ENCODE data around the gene ZNF780B. TPM values are rescaled to one million over a fixed set of nuclear protein-coding genes. Genes with fewer than 3 reads are reported as not detected.

ZNF780B gene
- total RNA-seq, 2 donors from 2014 or later: 30.7 to 35.2 TPM

- ATAC-seq: no peak
- H3K27me3 Mint-ChIP-seq: no peaks in the 10 kb centered on the region
- H3K9me3 Mint-ChIP-seq: peaks cover 36% of the 10 kb centered on the region
- H3K27ac Mint-ChIP-seq: no peak overlapping the region
- H3K4me1 Mint-ChIP-seq (ENCODE audit: low read depth in 2 of 2): no peaks in the 10 kb centered on the region
- DNase-seq (ENCODE audit: low spot score): no peak
- H3K4me3 Mint-ChIP-seq: no peak overlapping the region
- H3K36me3 Mint-ChIP-seq: peaks cover 62% of the 10 kb centered on the region
Observed at GRCh38 chr19:40023969-40024368, 32.1 kb downstream of the ZNF780B start.

GRCh38 chr19:40013991-40014390 lies 42.0 kb downstream of the ZNF780B start:
- Mint-ChIP-seq H3K27ac (no peak overlapping the region), H3K4me1 (ENCODE audit: low read depth in 2 of 2) (no peaks in the 10 kb centered on the region), H3K9me3 (peaks cover 18% of the 10 kb centered on the region), H3K4me3 (no peak overlapping the region), H3K36me3 (peaks cover 60% of the 10 kb centered on the region), H3K27me3 (no peaks in the 10 kb centered on the region)
- no peak for ATAC-seq
- DNase-seq (ENCODE audit: low spot score): no peak

- Mint-ChIP-seq H3K27ac (no peak overlapping the region), H3K9me3 (peaks cover 13% of the 10 kb centered on the region), H3K36me3 (peaks cover 68% of the 10 kb centered on the region), H3K4me1 (ENCODE audit: low read depth in 2 of 2) (no peaks in the 10 kb centered on the region), H3K27me3 (no peaks in the 10 kb centered on the region), H3K4me3 (no peak overlapping the region)
- no peak for ATAC-seq
- no peak for DNase-seq (ENCODE audit: low spot score)
Observed at GRCh38 chr19:40009674-40010073, 46.4 kb downstream of the ZNF780B start.

- Mint-ChIP-seq H3K27ac (no peak overlapping the region), H3K4me3 (no peak overlapping the region), H3K27me3 (no peaks in the 10 kb centered on the region), H3K9me3 (peaks cover 3% of the 10 kb centered on the region), H3K4me1 (ENCODE audit: low read depth in 2 of 2) (no peaks in the 10 kb centered on the region), H3K36me3 (peaks cover 35% of the 10 kb centered on the region)
- no peak for DNase-seq (ENCODE audit: low spot score)
- ATAC-seq: no peak
Observed at GRCh38 chr19:40006273-40006691, 49.7 kb downstream of the ZNF780B start.

- ATAC-seq (no peak), DNase-seq (ENCODE audit: low spot score) (no peak)
- Mint-ChIP-seq H3K4me1 (ENCODE audit: low read depth in 2 of 2) (no peaks in the 10 kb centered on the region), H3K36me3 (peaks cover 34% of the 10 kb centered on the region), H3K27me3 (no peaks in the 10 kb centered on the region), H3K4me3 (no peak overlapping the region), H3K9me3 (peaks cover 3% of the 10 kb centered on the region), H3K27ac (no peak overlapping the region)
Observed at GRCh38 chr19:40005691-40006272, 50.2 kb downstream of the ZNF780B start.

- Mint-ChIP-seq H3K4me3 (peak overlapping the region; percentile 98), H3K36me3 (peaks cover 14% of the 10 kb centered on the region), H3K27me3 (no peaks in the 10 kb centered on the region), H3K4me1 (ENCODE audit: low read depth in 2 of 2) (peaks cover 19 to 36% of the 10 kb centered on the region in 2 donors), H3K9me3 (peaks cover 6% of the 10 kb centered on the region), H3K27ac (peak overlapping the region; percentile 93 to 94)
- no peak for ATAC-seq
- DNase-seq (ENCODE audit: low spot score): no peak
Observed at GRCh38 chr19:39998501-39998900, 57.5 kb downstream of the ZNF780B start.

GRCh38 chr19:39997638-39998216 lies 58.3 kb downstream of the ZNF780B start:
- DNase-seq (ENCODE audit: low spot score) (no peak), ATAC-seq (peak in 1 of 2 donors; percentile 25)
- Mint-ChIP-seq H3K36me3 (peaks cover 20% of the 10 kb centered on the region), H3K4me1 (ENCODE audit: low read depth in 2 of 2) (peaks cover 23 to 41% of the 10 kb centered on the region in 2 donors), H3K4me3 (peak overlapping the region; percentile 98), H3K9me3 (peaks cover 10% of the 10 kb centered on the region), H3K27me3 (no peaks in the 10 kb centered on the region), H3K27ac (peak overlapping the region; percentile 93 to 94)

- Mint-ChIP-seq H3K9me3 (peaks cover 11% of the 10 kb centered on the region), H3K4me3 (peak within 1 kb of the TSS; percentile 98), H3K4me1 (ENCODE audit: low read depth in 2 of 2) (peaks cover 24 to 46% of the 10 kb centered on the region in 2 donors), H3K27me3 (no peaks in the 10 kb centered on the region), H3K36me3 (peaks cover 21% of the 10 kb centered on the region), H3K27ac (peak within 1 kb of the TSS; percentile 93 to 94)
- DNase-seq (ENCODE audit: low spot score) (peak; percentile 94), ATAC-seq (peak; percentile 96 to 97)
Observed at GRCh38 chr19:39996811-39997637, 59.0 kb downstream of the ZNF780B start, which contains the start of gene ZNF546. Gene ZNF546 (plus strand): TSS chr19:39997060. CDS start chr19:39998327, 1,267 bp downstream.

GRCh38 chr19:39996218-39996810 lies 59.7 kb downstream of the ZNF780B start:
- Mint-ChIP-seq H3K4me3 (peak overlapping the region; percentile 98), H3K27ac (peak overlapping the region; percentile 93 to 94), H3K27me3 (no peaks in the 10 kb centered on the region), H3K36me3 (peaks cover 21% of the 10 kb centered on the region), H3K9me3 (peaks cover 11% of the 10 kb centered on the region), H3K4me1 (ENCODE audit: low read depth in 2 of 2) (peaks cover 24 to 47% of the 10 kb centered on the region in 2 donors)
- DNase-seq (ENCODE audit: low spot score) (no peak), ATAC-seq (peak; percentile 69 to 76)

GRCh38 chr19:39995794-39996193 lies 60.2 kb downstream of the ZNF780B start:
- Mint-ChIP-seq H3K27ac (peak overlapping the region; percentile 93 to 94), H3K9me3 (peaks cover 11% of the 10 kb centered on the region), H3K4me3 (peak overlapping the region; percentile 98), H3K36me3 (peaks cover 21% of the 10 kb centered on the region), H3K27me3 (no peaks in the 10 kb centered on the region), H3K4me1 (ENCODE audit: low read depth in 2 of 2) (peaks cover 24 to 47% of the 10 kb centered on the region in 2 donors)
- DNase-seq (ENCODE audit: low spot score): no peak
- ATAC-seq: no peak

- Mint-ChIP-seq H3K9me3 (peaks cover 11% of the 10 kb centered on the region), H3K27me3 (no peaks in the 10 kb centered on the region), H3K36me3 (peaks cover 21% of the 10 kb centered on the region), H3K27ac (no peak overlapping the region), H3K4me1 (ENCODE audit: low read depth in 2 of 2) (peaks cover 27 to 47% of the 10 kb centered on the region in 2 donors), H3K4me3 (no peak overlapping the region)
- DNase-seq (ENCODE audit: low spot score) (no peak), ATAC-seq (no peak)
Observed at GRCh38 chr19:39994361-39994760, 61.7 kb downstream of the ZNF780B start.

GRCh38 chr19:39993605-39994004 lies 62.4 kb downstream of the ZNF780B start:
- Mint-ChIP-seq H3K27me3 (no peaks in the 10 kb centered on the region), H3K4me1 (ENCODE audit: low read depth in 2 of 2) (peaks cover 31 to 47% of the 10 kb centered on the region in 2 donors), H3K36me3 (peaks cover 21% of the 10 kb centered on the region), H3K9me3 (peaks cover 11% of the 10 kb centered on the region), H3K27ac (no peak overlapping the region), H3K4me3 (no peak overlapping the region)
- no peak for ATAC-seq
- no peak for DNase-seq (ENCODE audit: low spot score)

- no peaks in the 10 kb centered on the region for H3K27me3 Mint-ChIP-seq
- H3K36me3 Mint-ChIP-seq: peaks cover 37% of the 10 kb centered on the region
- ATAC-seq: no peak
- H3K9me3 Mint-ChIP-seq: peaks cover 19% of the 10 kb centered on the region
- no peak overlapping the region for H3K4me3 Mint-ChIP-seq
- H3K27ac Mint-ChIP-seq: no peak overlapping the region
- no peak for DNase-seq (ENCODE audit: low spot score)
- peaks cover 5 to 7% of the 10 kb centered on the region in 2 donors for H3K4me1 Mint-ChIP-seq (ENCODE audit: low read depth in 2 of 2)
Observed at GRCh38 chr19:39987596-39987995, 68.4 kb downstream of the ZNF780B start.

All from natural killer cell treated with Interleukin-12 subunit alpha and Interleukin-12 subunit beta and Interleukin-15 and Interleukin-18, amount 100 ng/mL, for 72 hours (primary cell).